ENCODE results near the gene KCNQ1. TPM values are rescaled to one million over a fixed set of nuclear protein-coding genes. Genes with fewer than 3 reads are reported as not detected.
A peak's percentile ranks its signal among the peaks of the same experiment; 100 is the strongest.

KCNQ1 gene
- total RNA-seq, 1 donor from 2014 or later: 2.6 TPM

- H3K27ac ChIP-seq (ENCODE audit: low read depth, low read length): no peak overlapping the region
- H3K27me3 ChIP-seq (ENCODE audit: control insufficient read depth in 3 of 3, insufficient read depth in 3 of 3, low read length in 3 of 3): peaks cover 0 to 2% (median 0%) of the 10 kb centered on the region in 3 donors
- peaks cover 13 to 20% (median 15%) of the 10 kb centered on the region in 3 donors for H3K4me1 ChIP-seq (ENCODE audit: control insufficient read depth in 3 of 3, insufficient read depth in 3 of 3, low read length in 3 of 3)
- H3K9me3 ChIP-seq (ENCODE audit: control insufficient read depth in 3 of 3, low read length in 3 of 3): peaks cover 0 to 6% (median 2%) of the 10 kb centered on the region in 3 donors
- H3K4me3 ChIP-seq (ENCODE audit: low read length in 3 of 3): no peak overlapping the region
- no peak overlapping the region for H3K9ac ChIP-seq (ENCODE audit: low read depth in 1 of 3, low read length in 3 of 3)
- no peaks in the 10 kb centered on the region for H3K36me3 ChIP-seq (ENCODE audit: control insufficient read depth in 3 of 3, insufficient read depth in 3 of 3, low read length in 3 of 3)
These were observed 387.1 kb downstream of the KCNQ1 start for GRCh38 chr11:2831781-2832532.

- peaks cover 14 to 21% (median 17%) of the 10 kb centered on the region in 3 donors for H3K4me1 ChIP-seq (ENCODE audit: control insufficient read depth in 3 of 3, insufficient read depth in 3 of 3, low read length in 3 of 3)
- no peak overlapping the region for H3K9ac ChIP-seq (ENCODE audit: low read depth in 1 of 3, low read length in 3 of 3)
- no peak overlapping the region for H3K4me3 ChIP-seq (ENCODE audit: low read length in 3 of 3)
These were observed 387.8 kb downstream of the KCNQ1 start for GRCh38 chr11:2832533-2833020.

GRCh38 chr11:2833051-2833715, 388.4 kb downstream of the KCNQ1 start:
- no peak overlapping the region for H3K9ac ChIP-seq (ENCODE audit: low read depth in 1 of 3, low read length in 3 of 3)
- no peak overlapping the region for H3K4me3 ChIP-seq (ENCODE audit: low read length in 3 of 3)
- H3K27ac ChIP-seq (ENCODE audit: low read depth, low read length): no peak overlapping the region
- peaks cover 0 to 6% (median 2%) of the 10 kb centered on the region in 3 donors for H3K9me3 ChIP-seq (ENCODE audit: control insufficient read depth in 3 of 3, low read length in 3 of 3)
- no peaks in the 10 kb centered on the region for H3K36me3 ChIP-seq (ENCODE audit: control insufficient read depth in 3 of 3, insufficient read depth in 3 of 3, low read length in 3 of 3)
- peaks cover 0 to 2% (median 0%) of the 10 kb centered on the region in 3 donors for H3K27me3 ChIP-seq (ENCODE audit: control insufficient read depth in 3 of 3, insufficient read depth in 3 of 3, low read length in 3 of 3)
- H3K4me1 ChIP-seq (ENCODE audit: control insufficient read depth in 3 of 3, insufficient read depth in 3 of 3, low read length in 3 of 3): peaks cover 11 to 16% (median 14%) of the 10 kb centered on the region in 3 donors

More at GRCh38 chr11:2832533-2833020, 387.8 kb downstream of the KCNQ1 start:
- Histone ChIP-seq H3K36me3 (ENCODE audit: control insufficient read depth in 3 of 3, insufficient read depth in 3 of 3, low read length in 3 of 3) (no peaks in the 10 kb centered on the region), H3K27me3 (ENCODE audit: control insufficient read depth in 3 of 3, insufficient read depth in 3 of 3, low read length in 3 of 3) (peaks cover 0 to 2% (median 0%) of the 10 kb centered on the region in 3 donors), H3K27ac (ENCODE audit: low read depth, low read length) (no peak overlapping the region), H3K9me3 (ENCODE audit: control insufficient read depth in 3 of 3, low read length in 3 of 3) (peaks cover 0 to 6% (median 2%) of the 10 kb centered on the region in 3 donors)

- Histone ChIP-seq H3K4me1 (ENCODE audit: control insufficient read depth in 3 of 3, insufficient read depth in 3 of 3, low read length in 3 of 3) (peaks cover 11 to 16% (median 12%) of the 10 kb centered on the region in 3 donors), H3K27ac (ENCODE audit: low read depth, low read length) (no peak overlapping the region), H3K36me3 (ENCODE audit: control insufficient read depth in 3 of 3, insufficient read depth in 3 of 3, low read length in 3 of 3) (no peaks in the 10 kb centered on the region)
These were observed 389.1 kb downstream of the KCNQ1 start for GRCh38 chr11:2833716-2834502.

GRCh38 chr11:2834503-2835273, 389.9 kb downstream of the KCNQ1 start:
- Histone ChIP-seq H3K9me3 (ENCODE audit: control insufficient read depth in 3 of 3, low read length in 3 of 3) (no peaks in the 10 kb centered on the region), H3K4me3 (ENCODE audit: low read length in 3 of 3) (no peak overlapping the region), H3K36me3 (ENCODE audit: control insufficient read depth in 3 of 3, insufficient read depth in 3 of 3, low read length in 3 of 3) (no peaks in the 10 kb centered on the region), H3K27me3 (ENCODE audit: control insufficient read depth in 3 of 3, insufficient read depth in 3 of 3, low read length in 3 of 3) (peaks cover 0 to 2% (median 0%) of the 10 kb centered on the region in 3 donors), H3K4me1 (ENCODE audit: control insufficient read depth in 3 of 3, insufficient read depth in 3 of 3, low read length in 3 of 3) (peaks cover 11 to 18% (median 12%) of the 10 kb centered on the region in 3 donors), H3K9ac (ENCODE audit: low read depth in 1 of 3, low read length in 3 of 3) (no peak overlapping the region), H3K27ac (ENCODE audit: low read depth, low read length) (no peak overlapping the region)

More at GRCh38 chr11:2833716-2834502, 389.1 kb downstream of the KCNQ1 start:
- Histone ChIP-seq H3K9ac (ENCODE audit: low read depth in 1 of 3, low read length in 3 of 3) (no peak overlapping the region), H3K4me3 (ENCODE audit: low read length in 3 of 3) (no peak overlapping the region), H3K9me3 (ENCODE audit: control insufficient read depth in 3 of 3, low read length in 3 of 3) (no peaks in the 10 kb centered on the region), H3K27me3 (ENCODE audit: control insufficient read depth in 3 of 3, insufficient read depth in 3 of 3, low read length in 3 of 3) (peaks cover 0 to 2% (median 0%) of the 10 kb centered on the region in 3 donors)

GRCh38 chr11:2835296-2835695, 390.5 kb downstream of the KCNQ1 start:
- no peaks in the 10 kb centered on the region for H3K36me3 ChIP-seq (ENCODE audit: control insufficient read depth in 3 of 3, insufficient read depth in 3 of 3, low read length in 3 of 3)
- H3K27ac ChIP-seq (ENCODE audit: low read depth, low read length): no peak overlapping the region
- peaks cover 11 to 16% (median 12%) of the 10 kb centered on the region in 3 donors for H3K4me1 ChIP-seq (ENCODE audit: control insufficient read depth in 3 of 3, insufficient read depth in 3 of 3, low read length in 3 of 3)
- H3K27me3 ChIP-seq (ENCODE audit: control insufficient read depth in 3 of 3, insufficient read depth in 3 of 3, low read length in 3 of 3): peaks cover 0 to 2% (median 0%) of the 10 kb centered on the region in 3 donors
- H3K9me3 ChIP-seq (ENCODE audit: control insufficient read depth in 3 of 3, low read length in 3 of 3): no peaks in the 10 kb centered on the region
- no peak overlapping the region for H3K4me3 ChIP-seq (ENCODE audit: low read length in 3 of 3)
- peak overlapping the region in 1 of 3 donors; percentile 16 for H3K9ac ChIP-seq (ENCODE audit: low read depth in 1 of 3, low read length in 3 of 3)

- no peak overlapping the region for H3K27ac ChIP-seq (ENCODE audit: low read depth, low read length)
- H3K9me3 ChIP-seq (ENCODE audit: control insufficient read depth in 3 of 3, low read length in 3 of 3): no peaks in the 10 kb centered on the region
- H3K4me1 ChIP-seq (ENCODE audit: control insufficient read depth in 3 of 3, insufficient read depth in 3 of 3, low read length in 3 of 3): peaks cover 11 to 16% (median 12%) of the 10 kb centered on the region in 3 donors
- no peaks in the 10 kb centered on the region for H3K36me3 ChIP-seq (ENCODE audit: control insufficient read depth in 3 of 3, insufficient read depth in 3 of 3, low read length in 3 of 3)
- H3K9ac ChIP-seq (ENCODE audit: low read depth in 1 of 3, low read length in 3 of 3): no peak overlapping the region
- peaks cover 0 to 2% (median 0%) of the 10 kb centered on the region in 3 donors for H3K27me3 ChIP-seq (ENCODE audit: control insufficient read depth in 3 of 3, insufficient read depth in 3 of 3, low read length in 3 of 3)
- H3K4me3 ChIP-seq (ENCODE audit: low read length in 3 of 3): no peak overlapping the region
These were observed 390.9 kb downstream of the KCNQ1 start for GRCh38 chr11:2835751-2836150.

GRCh38 chr11:2836315-2837095, 391.7 kb downstream of the KCNQ1 start:
- H3K4me3 ChIP-seq (ENCODE audit: low read length in 3 of 3): no peak overlapping the region
- H3K4me1 ChIP-seq (ENCODE audit: control insufficient read depth in 3 of 3, insufficient read depth in 3 of 3, low read length in 3 of 3): peaks cover 11 to 12% (median 12%) of the 10 kb centered on the region in 3 donors
- H3K27me3 ChIP-seq (ENCODE audit: control insufficient read depth in 3 of 3, insufficient read depth in 3 of 3, low read length in 3 of 3): peaks cover 0 to 2% (median 0%) of the 10 kb centered on the region in 3 donors
- H3K9ac ChIP-seq (ENCODE audit: low read depth in 1 of 3, low read length in 3 of 3): peak overlapping the region in 1 of 3 donors; percentile 16
- H3K36me3 ChIP-seq (ENCODE audit: control insufficient read depth in 3 of 3, insufficient read depth in 3 of 3, low read length in 3 of 3): no peaks in the 10 kb centered on the region
- no peak overlapping the region for H3K27ac ChIP-seq (ENCODE audit: low read depth, low read length)
- H3K9me3 ChIP-seq (ENCODE audit: control insufficient read depth in 3 of 3, low read length in 3 of 3): no peaks in the 10 kb centered on the region

Data from skeletal muscle tissue (tissue), 4 donors.